GM12878 (cell line): ENCODE results near the gene ELOA2.

ENCODE experiments used
- ATF7 ChIP-seq: fragments of 450-650 bp; IDR thresholded peaks from 2 replicates; pipeline ENCODE4 v1.6.1; 2016; ENCODE audit warnings: low read depth, mild to moderate bottlenecking
- CEBPB ChIP-seq, 2 experiments: fragments of 150-350 bp in 1 of 2; IDR thresholded peaks; 2 replicates each; pipeline ENCODE4 v1.6.1; 2012 to 2014; ENCODE audit warnings: low read depth in 2 of 2, low read length in 2 of 2, borderline replicate concordance in 1 of 2, inconsistent platforms in 1 of 2
- CHD2 ChIP-seq: IDR thresholded peaks from 2 replicates; pipeline ENCODE4 v1.6.1; 2011; ENCODE audit warnings: low read depth, low read length, improper control_type of control experiment, borderline replicate concordance
- ETV6 ChIP-seq, 2 experiments: fragments of 450-650 bp in 1 of 2; IDR thresholded peaks in 1 of 2; conservative IDR thresholded peaks in 1 of 2; 2 replicates each; pipeline ENCODE4 v1.6.1; 2014; ENCODE audit warnings: antibody characterized with exemption in 1 of 2, borderline replicate concordance in 1 of 2, low read depth in 1 of 2, mild to moderate bottlenecking in 1 of 2, moderate library complexity in 1 of 2
- EZH2 ChIP-seq: IDR thresholded peaks from 2 replicates; pipeline ENCODE4 v1.6.1; 2012; ENCODE audit warnings: low read depth, mild to moderate bottlenecking, control low read depth, inconsistent platforms, low read length, borderline replicate concordance; ENCODE audit not compliant: control insufficient read depth
- NR2C2 ChIP-seq: IDR thresholded peaks from 2 replicates; pipeline ENCODE4 v1.6.1; 2011; ENCODE audit warnings: borderline replicate concordance, low read depth; ENCODE audit not compliant: control insufficient read depth, insufficient read length
- POLR2AphosphoS5 ChIP-seq: IDR thresholded peaks from 2 replicates; pipeline ENCODE4 v1.6.1; 2011; ENCODE audit warnings: mild to moderate bottlenecking, low read length, inconsistent platforms
- RELA ChIP-seq: fragments of 450-650 bp; IDR thresholded peaks from 2 replicates; pipeline ENCODE4 v1.8.0; 2014; ENCODE audit warnings: borderline replicate concordance; ENCODE audit not compliant: partially characterized antibody
- ZNF274 ChIP-seq: IDR thresholded peaks from one replicate; pipeline ENCODE4 v1.8.0; 2011; ENCODE audit not compliant: insufficient read length, insufficient read depth
- TF ChIP-seq, protein P1 (sequence below), 3 experiments: IDR thresholded peaks in 2 of 3; conservative IDR thresholded peaks in 1 of 3; 2 replicates each; pipeline ENCODE4 v1.5.1; 2011; ENCODE audit warnings: low read depth in 3 of 3, low read length in 3 of 3, mild to moderate bottlenecking in 3 of 3, control low read depth in 2 of 3, moderate library complexity in 2 of 3, inconsistent platforms in 1 of 3, mixed read lengths in 1 of 3; ENCODE audit not compliant: control insufficient read depth in 2 of 3, insufficient read depth in 1 of 3; ENCODE audit errors: extremely low read depth in 1 of 3
- TF ChIP-seq, protein P2 (sequence below): IDR thresholded peaks from 2 replicates; pipeline ENCODE4 v1.6.1; 2012; ENCODE audit warnings: low read depth, low read length, improper control_type of control experiment
- TF ChIP-seq, protein P3 (sequence below): IDR thresholded peaks from 2 replicates; pipeline ENCODE4 v1.6.1; 2012; ENCODE audit warnings: mild to moderate bottlenecking, low read depth, low read length
- TF ChIP-seq, protein P4 (sequence below): fragments of 450-650 bp; IDR thresholded peaks from 2 replicates; pipeline ENCODE4 v1.6.1; 2018; ENCODE audit warnings: borderline replicate concordance, mild to moderate bottlenecking; ENCODE audit not compliant: partially characterized antibody

DNA sequence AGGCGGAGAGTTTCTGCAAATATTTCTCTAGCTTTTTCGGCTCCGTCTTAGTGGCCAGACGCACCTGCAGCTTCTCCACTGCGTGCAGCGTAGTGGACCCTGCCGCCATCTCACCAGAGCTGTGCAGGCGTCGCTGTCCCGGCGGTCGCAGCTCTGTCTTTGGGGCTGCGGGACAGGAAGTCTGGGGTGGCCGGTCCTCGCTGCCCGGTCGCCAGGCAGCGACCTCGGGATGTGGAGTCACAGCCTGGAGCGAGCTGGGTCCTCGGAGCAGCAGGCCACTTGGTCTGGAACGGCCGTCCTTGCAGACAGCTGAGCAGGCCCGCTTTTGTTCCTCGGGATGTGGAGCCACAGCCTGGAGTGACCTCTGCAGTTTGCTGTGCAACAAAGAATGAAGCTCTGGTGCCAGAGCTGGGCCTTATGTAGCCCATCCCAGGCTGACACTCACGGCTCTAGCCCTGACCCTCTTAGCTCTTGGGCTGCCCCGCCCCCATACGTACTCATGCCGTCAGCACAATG, at the start of gene ELOA2:
- TF ChIP-seq EZH2 (no peak), RELA (no peak), CEBPB (IDR thresholded peaks at IDR 0.05; ENCODE audit: borderline replicate concordance in 1 of 2, low read depth in 2 of 2, low read length in 2 of 2) (no peak), CHD2 (no peak), ZNF274 (no peak), NR2C2 (no peak), POLR2AphosphoS5 (no peak), ATF7 (no peak), ETV6 (conservative IDR thresholded peaks at IDR 0.05 in 1 of 2, IDR thresholded peaks at IDR 0.05 in 1 of 2; ENCODE audit: borderline replicate concordance in 1 of 2, low read depth in 1 of 2) (no peak)
- TF ChIP-seq, protein P1, sequence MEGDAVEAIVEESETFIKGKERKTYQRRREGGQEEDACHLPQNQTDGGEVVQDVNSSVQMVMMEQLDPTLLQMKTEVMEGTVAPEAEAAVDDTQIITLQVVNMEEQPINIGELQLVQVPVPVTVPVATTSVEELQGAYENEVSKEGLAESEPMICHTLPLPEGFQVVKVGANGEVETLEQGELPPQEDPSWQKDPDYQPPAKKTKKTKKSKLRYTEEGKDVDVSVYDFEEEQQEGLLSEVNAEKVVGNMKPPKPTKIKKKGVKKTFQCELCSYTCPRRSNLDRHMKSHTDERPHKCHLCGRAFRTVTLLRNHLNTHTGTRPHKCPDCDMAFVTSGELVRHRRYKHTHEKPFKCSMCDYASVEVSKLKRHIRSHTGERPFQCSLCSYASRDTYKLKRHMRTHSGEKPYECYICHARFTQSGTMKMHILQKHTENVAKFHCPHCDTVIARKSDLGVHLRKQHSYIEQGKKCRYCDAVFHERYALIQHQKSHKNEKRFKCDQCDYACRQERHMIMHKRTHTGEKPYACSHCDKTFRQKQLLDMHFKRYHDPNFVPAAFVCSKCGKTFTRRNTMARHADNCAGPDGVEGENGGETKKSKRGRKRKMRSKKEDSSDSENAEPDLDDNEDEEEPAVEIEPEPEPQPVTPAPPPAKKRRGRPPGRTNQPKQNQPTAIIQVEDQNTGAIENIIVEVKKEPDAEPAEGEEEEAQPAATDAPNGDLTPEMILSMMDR (IDR thresholded peaks at IDR 0.05 in 2 of 3, conservative IDR thresholded peaks at IDR 0.05 in 1 of 3; ENCODE audit: control insufficient read depth in 2 of 3, extremely low read depth in 1 of 3, insufficient read depth in 1 of 3, low read depth in 3 of 3, low read length in 3 of 3) = no peak
- TF ChIP-seq, protein P2, sequence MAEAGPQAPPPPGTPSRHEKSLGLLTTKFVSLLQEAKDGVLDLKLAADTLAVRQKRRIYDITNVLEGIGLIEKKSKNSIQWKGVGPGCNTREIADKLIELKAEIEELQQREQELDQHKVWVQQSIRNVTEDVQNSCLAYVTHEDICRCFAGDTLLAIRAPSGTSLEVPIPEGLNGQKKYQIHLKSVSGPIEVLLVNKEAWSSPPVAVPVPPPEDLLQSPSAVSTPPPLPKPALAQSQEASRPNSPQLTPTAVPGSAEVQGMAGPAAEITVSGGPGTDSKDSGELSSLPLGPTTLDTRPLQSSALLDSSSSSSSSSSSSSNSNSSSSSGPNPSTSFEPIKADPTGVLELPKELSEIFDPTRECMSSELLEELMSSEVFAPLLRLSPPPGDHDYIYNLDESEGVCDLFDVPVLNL = no peak
- TF ChIP-seq, protein P3, sequence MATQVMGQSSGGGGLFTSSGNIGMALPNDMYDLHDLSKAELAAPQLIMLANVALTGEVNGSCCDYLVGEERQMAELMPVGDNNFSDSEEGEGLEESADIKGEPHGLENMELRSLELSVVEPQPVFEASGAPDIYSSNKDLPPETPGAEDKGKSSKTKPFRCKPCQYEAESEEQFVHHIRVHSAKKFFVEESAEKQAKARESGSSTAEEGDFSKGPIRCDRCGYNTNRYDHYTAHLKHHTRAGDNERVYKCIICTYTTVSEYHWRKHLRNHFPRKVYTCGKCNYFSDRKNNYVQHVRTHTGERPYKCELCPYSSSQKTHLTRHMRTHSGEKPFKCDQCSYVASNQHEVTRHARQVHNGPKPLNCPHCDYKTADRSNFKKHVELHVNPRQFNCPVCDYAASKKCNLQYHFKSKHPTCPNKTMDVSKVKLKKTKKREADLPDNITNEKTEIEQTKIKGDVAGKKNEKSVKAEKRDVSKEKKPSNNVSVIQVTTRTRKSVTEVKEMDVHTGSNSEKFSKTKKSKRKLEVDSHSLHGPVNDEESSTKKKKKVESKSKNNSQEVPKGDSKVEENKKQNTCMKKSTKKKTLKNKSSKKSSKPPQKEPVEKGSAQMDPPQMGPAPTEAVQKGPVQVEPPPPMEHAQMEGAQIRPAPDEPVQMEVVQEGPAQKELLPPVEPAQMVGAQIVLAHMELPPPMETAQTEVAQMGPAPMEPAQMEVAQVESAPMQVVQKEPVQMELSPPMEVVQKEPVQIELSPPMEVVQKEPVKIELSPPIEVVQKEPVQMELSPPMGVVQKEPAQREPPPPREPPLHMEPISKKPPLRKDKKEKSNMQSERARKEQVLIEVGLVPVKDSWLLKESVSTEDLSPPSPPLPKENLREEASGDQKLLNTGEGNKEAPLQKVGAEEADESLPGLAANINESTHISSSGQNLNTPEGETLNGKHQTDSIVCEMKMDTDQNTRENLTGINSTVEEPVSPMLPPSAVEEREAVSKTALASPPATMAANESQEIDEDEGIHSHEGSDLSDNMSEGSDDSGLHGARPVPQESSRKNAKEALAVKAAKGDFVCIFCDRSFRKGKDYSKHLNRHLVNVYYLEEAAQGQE = no peak
- TF ChIP-seq, protein P4, sequence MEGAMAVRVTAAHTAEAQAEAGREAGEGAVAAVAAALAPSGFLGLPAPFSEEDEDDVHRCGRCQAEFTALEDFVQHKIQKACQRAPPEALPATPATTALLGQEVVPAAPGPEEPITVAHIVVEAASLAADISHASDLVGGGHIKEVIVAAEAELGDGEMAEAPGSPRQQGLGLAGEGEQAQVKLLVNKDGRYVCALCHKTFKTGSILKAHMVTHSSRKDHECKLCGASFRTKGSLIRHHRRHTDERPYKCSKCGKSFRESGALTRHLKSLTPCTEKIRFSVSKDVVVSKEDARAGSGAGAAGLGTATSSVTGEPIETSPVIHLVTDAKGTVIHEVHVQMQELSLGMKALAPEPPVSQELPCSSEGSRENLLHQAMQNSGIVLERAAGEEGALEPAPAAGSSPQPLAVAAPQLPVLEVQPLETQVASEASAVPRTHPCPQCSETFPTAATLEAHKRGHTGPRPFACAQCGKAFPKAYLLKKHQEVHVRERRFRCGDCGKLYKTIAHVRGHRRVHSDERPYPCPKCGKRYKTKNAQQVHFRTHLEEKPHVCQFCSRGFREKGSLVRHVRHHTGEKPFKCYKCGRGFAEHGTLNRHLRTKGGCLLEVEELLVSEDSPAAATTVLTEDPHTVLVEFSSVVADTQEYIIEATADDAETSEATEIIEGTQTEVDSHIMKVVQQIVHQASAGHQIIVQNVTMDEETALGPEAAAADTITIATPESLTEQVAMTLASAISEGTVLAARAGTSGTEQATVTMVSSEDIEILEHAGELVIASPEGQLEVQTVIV = no peak
